Bronchial epithelial cell (primary cell): ENCODE measurements around the gene TMEM87A. TPM values are rescaled to one million over a fixed set of nuclear protein-coding genes. Genes with fewer than 3 reads are reported as not detected.

Source experiments
- DNase-seq: peaks from one replicate; pipeline ENCODE4 v3.0.0-alpha.2; 2010; ENCODE audit warnings: low read depth
- FAIRE-seq: peaks from 2 replicates; lab custom pipeline; 2011; peaks lifted over from hg19 to GRCh38; lab: Jason Lieb, UNC
- H3K27me3 ChIP-seq: 2 replicates; pipeline ENCODE4 v1.5.1; 2011; ENCODE audit warnings: low read length; ENCODE audit not compliant: control insufficient read depth, insufficient read depth
- H3K36me3 ChIP-seq: 2 replicates; pipeline ENCODE4 v1.5.1; 2011; ENCODE audit warnings: low read length; ENCODE audit not compliant: control insufficient read depth, insufficient read depth
- H3K4me3 ChIP-seq: 2 replicates; pipeline ENCODE4 v1.5.1; 2011; ENCODE audit warnings: mild to moderate bottlenecking, low read depth, low read length, control low read depth
- total RNA-seq: library from RNA; depleted of rRNA; stranded (reverse); fragments of >200 nt; gene quantifications from 2 replicates; pipeline ENCODE4 v1.2.1, GENCODE V29; 2014
- TF ChIP-seq, protein P1 (sequence below): IDR thresholded peaks from 2 replicates; pipeline ENCODE4 v1.5.1; 2011; ENCODE audit warnings: mild to moderate bottlenecking, moderate library complexity, low read length, control low read depth, inconsistent platforms; ENCODE audit not compliant: insufficient read depth, severe bottlenecking

TMEM87A gene
- total RNA-seq, 1 donor from 2014 or later, result 156 TPM

DNA sequence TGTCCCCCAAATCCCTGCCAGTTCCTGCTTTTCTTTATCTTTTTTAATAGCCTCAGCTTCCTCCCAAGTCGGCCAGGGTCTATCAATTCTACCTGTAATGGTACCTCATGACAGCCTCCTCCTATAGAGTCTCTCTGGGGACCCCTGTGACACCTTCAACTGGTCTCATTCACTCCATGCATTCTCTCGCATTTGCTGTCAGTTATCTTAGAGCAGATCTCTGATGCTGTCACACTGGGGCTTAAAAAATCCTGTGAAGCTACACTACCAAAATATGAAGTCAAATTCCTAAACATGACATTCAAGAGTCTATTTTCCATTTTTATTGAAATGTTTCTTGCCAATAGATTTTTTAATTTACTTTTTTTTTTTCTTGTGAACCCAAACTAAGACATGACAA, 70.6 kb downstream of the TMEM87A start:
- DNase-seq (no peak), FAIRE-seq (no peak)
- TF ChIP-seq, protein P1, sequence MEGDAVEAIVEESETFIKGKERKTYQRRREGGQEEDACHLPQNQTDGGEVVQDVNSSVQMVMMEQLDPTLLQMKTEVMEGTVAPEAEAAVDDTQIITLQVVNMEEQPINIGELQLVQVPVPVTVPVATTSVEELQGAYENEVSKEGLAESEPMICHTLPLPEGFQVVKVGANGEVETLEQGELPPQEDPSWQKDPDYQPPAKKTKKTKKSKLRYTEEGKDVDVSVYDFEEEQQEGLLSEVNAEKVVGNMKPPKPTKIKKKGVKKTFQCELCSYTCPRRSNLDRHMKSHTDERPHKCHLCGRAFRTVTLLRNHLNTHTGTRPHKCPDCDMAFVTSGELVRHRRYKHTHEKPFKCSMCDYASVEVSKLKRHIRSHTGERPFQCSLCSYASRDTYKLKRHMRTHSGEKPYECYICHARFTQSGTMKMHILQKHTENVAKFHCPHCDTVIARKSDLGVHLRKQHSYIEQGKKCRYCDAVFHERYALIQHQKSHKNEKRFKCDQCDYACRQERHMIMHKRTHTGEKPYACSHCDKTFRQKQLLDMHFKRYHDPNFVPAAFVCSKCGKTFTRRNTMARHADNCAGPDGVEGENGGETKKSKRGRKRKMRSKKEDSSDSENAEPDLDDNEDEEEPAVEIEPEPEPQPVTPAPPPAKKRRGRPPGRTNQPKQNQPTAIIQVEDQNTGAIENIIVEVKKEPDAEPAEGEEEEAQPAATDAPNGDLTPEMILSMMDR, result no peak
- Histone ChIP-seq H3K4me3 (no peak overlapping the region), H3K27me3 (no peaks in the 10 kb centered on the region), H3K36me3 (no peaks in the 10 kb centered on the region)

DNA sequence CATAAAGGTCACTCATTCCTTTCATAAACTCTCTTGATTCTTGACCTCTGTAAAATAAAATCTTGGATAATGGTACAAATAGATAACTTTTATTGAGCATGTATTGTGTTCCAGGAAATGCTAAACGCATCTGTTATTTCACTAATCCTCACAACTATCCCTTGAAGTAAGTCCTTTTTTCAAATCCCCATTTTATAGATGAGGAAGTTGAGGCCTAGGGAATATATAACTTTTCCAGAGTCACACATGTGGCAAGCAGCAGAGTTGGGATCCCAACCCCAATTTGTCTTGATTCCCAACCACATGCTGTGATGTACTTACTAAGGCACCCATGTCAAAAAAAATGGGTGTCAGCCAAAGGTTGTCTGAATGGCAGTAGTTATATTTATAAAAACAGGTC, 71.4 kb downstream of the TMEM87A start:
- Histone ChIP-seq H3K27me3 (no peaks in the 10 kb centered on the region), H3K4me3 (no peak overlapping the region), H3K36me3 (no peaks in the 10 kb centered on the region)
- no peak for FAIRE-seq
- TF ChIP-seq, protein P1, result no peak
- no peak for DNase-seq

DNA sequence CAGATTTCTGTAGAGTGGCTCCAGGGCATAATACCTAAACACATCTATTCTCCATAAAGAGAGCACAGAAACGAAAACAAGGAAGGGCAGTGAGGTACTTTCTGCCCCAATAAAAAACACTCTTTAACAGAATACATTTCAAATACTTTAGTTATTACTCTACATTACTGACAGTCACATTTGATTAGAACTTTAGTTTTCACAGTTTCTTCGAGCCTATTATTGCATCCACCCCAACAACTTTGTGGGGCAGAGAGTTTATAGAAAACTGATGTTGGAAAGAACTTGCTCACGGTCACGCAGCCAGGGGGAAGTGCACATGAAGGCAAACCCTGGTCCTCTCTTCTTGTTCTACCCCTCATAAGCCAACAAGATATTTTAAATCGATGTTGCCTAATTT, 74.1 kb downstream of the TMEM87A start:
- DNase-seq, result no peak
- H3K27me3 ChIP-seq, result no peaks in the 10 kb centered on the region
- H3K4me3 ChIP-seq, result no peak overlapping the region
- TF ChIP-seq, protein P1, result no peak
- FAIRE-seq, result no peak
- no peaks in the 10 kb centered on the region for H3K36me3 ChIP-seq

DNA sequence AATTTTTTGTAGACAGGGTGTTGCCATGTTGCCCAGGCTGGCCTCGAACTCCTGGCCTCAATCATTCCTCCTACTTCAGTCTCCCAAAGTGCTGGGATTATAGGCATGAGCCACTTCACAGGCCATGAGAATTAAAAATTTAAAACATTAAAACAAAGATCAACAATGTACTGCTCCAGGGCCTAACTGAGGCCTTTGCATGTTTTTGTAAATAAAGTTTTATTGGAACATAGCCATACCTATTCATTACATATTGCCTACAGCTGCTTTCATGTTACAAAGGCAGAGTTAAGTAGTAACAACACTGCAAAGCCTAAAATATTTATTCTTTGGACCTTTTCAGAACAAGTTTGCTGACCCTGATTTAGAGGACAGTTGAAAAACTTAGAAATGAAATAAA, 74.7 kb downstream of the TMEM87A start:
- Histone ChIP-seq H3K4me3 (no peak overlapping the region), H3K27me3 (no peaks in the 10 kb centered on the region), H3K36me3 (no peaks in the 10 kb centered on the region)
- FAIRE-seq (no peak), DNase-seq (no peak)
- TF ChIP-seq, protein P1, result no peak

DNA sequence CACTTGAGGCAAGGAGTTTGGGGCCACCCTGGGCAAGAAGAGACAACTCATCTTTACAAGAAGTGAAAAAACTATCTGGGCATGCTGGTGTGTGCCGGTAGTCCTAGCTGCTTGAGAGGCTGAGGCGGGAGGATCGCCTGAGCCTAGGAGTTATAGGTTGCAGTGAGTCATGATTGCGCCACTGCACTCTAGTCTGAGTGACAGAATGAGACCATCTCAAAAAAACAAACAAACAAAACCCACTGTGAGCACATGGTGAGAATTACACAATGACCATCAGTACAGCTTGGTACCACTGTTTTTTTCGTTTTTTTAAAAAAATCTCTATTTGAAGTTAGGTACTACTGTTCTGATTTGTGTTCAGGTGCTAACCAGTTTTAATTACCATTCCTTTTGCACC, 78.7 kb downstream of the TMEM87A start:
- peak; percentile 82 for DNase-seq
- no peak for FAIRE-seq
- H3K36me3 ChIP-seq, result peaks cover 6% of the 10 kb centered on the region
- H3K27me3 ChIP-seq, result no peaks in the 10 kb centered on the region
- H3K4me3 ChIP-seq, result no peak overlapping the region
- TF ChIP-seq, protein P1, result no peak

DNA sequence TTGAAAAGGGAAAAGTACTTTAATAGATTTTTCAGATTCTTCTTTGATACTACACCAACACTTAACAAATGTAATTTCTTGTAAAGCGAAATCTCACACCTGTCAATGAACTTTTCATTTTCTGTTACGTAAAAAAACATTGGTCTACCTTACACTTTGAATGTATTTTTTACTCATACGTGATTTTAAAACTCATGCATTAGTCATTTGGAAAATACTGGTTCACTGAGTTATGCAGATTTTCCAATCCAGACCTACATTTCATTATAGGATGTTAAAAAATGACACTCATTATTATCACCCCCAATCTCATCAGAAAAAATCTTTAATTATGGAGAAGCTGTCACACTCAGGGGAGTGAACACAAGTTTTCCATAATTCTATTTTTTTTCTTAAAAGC, 79.8 kb downstream of the TMEM87A start:
- Histone ChIP-seq H3K4me3 (no peak overlapping the region), H3K36me3 (peaks cover 6% of the 10 kb centered on the region), H3K27me3 (no peaks in the 10 kb centered on the region)
- DNase-seq, result no peak
- TF ChIP-seq, protein P1, result no peak
- FAIRE-seq, result no peak
